Stimulated activated CD8-positive, alpha-beta memory T cell treated with anti-CD3 and anti-CD28 coated beads, Interleukin-4, amount 100 ng/mL, for 1 hour (primary cell): ENCODE data around the gene PCDHB8.
"Not testable (repeated sequence)": the region's sequence is repeated elsewhere in the genome, so short reads cannot be mapped to it uniquely, and the experiment has no call there.

Source experiments
- DNase-seq, 2 donors: peaks; one replicate each; pipeline ENCODE4 v3.0.0-alpha.2; 2020; ENCODE audit warnings: low read depth in 2 of 2, low spot score in 1 of 2

PCDHB8 gene

DNA sequence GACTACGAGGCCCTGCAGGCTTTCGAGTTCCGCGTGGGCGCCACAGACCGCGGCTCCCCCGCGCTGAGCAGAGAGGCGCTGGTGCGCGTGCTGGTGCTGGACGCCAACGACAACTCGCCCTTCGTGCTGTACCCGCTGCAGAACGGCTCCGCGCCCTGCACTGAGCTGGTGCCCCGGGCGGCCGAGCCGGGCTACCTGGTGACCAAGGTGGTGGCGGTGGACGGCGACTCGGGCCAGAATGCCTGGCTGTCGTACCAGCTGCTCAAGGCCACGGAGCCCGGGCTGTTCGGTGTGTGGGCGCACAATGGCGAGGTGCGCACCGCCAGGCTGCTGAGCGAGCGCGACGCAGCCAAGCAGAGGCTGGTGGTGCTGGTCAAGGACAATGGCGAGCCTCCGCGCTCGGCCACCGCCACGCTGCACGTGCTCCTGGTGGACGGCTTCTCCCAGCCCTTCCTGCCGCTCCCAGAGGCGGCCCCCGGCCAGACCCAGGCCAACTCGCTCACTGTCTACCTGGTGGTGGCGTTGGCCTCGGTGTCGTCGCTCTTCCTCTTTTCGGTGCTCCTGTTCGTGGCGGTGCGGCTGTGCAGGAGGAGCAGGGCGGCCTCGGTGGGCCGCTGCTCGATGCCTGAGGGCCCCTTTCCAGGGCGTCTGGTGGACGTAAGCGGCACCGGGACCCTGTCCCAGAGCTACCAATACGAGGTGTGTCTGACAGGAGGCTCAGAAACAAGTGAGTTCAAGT lies 6.7 kb downstream of the PCDHB8 start:
- not testable (repeated sequence) for DNase-seq

DNA sequence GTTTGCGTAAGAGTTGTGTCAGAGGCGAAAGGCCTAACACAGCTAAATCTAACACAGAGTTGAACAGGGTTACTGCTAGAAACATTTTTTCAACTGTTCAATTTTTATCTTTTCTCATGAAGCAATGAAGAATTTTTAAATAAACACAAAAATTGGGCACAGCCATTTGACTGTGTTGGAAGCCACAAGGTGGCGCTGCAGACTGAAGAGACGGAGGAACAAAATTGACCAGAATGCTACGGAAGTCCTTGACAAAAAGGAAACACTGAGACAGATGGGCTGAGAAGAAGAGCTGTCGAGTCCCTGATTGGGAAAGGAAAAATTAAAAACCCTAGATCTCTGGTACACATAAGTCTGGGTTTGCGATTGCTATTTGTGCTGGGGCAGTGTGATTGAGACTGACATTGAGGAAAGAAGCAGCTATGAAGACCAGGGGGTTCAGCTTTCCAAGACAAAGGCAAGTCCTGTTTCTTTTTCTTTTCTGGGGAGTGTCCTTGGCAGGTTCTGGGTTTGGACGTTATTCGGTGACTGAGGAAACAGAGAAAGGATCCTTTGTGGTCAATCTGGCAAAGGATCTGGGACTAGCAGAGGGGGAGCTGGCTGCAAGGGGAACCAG lies 9.4 kb downstream of the PCDHB8 start, which contains the start of gene PCDHB9:
Gene PCDHB9, plus strand, starts transcription at position 265 of the 616 bp plus-strand sequence. Its CDS starts 158 bp downstream, at position 423.
- no peak for DNase-seq

DNA sequence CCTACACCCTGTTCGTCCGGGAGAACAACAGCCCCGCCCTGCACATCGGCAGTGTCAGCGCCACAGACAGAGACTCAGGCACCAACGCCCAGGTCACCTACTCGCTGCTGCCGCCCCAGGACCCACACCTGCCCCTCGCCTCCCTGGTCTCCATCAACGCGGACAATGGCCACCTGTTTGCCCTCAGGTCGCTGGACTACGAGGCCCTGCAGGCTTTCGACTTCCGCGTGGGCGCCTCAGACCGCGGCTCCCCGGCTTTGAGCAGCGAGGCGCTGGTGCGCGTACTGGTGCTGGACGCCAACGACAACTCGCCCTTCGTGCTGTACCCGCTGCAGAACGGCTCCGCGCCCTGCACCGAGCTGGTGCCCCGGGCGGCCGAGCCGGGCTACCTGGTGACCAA lies 11.1 kb downstream of the PCDHB8 start:
- DNase-seq, result not testable (repeated sequence)

DNA sequence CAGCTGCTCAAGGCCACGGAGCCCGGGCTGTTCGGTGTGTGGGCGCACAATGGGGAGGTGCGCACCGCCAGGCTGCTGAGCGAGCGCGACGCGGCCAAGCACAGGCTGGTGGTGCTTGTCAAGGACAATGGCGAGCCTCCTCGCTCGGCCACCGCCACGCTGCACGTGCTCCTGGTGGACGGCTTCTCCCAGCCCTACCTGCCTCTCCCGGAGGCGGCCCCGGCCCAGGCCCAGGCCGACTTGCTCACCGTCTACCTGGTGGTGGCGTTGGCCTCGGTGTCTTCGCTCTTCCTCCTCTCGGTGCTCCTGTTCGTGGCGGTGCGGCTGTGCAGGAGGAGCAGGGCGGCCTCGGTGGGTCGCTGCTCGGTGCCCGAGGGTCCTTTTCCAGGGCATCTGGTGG lies 11.5 kb downstream of the PCDHB8 start:
- not testable (repeated sequence) for DNase-seq

DNA sequence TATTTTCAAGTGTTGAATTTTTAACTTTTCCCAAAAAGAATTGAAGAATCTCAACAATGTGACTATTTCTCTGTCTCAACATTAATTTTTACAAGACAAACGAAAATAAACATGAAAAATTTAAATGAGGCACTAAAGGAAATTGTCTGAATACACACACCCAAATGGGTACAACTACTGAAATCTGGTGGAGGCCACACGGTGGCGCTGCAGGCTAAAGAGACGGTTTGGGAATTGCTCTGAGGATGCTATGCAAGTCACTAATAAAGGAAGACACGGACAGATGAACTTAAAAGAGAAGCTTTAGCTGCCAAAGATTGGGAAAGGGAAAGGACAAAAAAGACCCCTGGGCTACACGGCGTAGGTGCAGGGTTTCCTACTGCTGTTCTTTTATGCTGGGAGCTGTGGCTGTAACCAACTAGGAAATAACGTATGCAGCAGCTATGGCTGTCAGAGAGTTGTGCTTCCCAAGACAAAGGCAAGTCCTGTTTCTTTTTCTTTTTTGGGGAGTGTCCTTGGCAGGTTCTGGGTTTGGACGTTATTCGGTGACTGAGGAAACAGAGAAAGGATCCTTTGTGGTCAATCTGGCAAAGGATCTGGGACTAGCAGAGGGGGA lies 14.6 kb downstream of the PCDHB8 start, which contains the start of gene PCDHB10:
Gene PCDHB10, plus strand, starts transcription at position 244 of the 616 bp plus-strand sequence. Its CDS starts 200 bp downstream, at position 444.
- DNase-seq, result no peak

DNA sequence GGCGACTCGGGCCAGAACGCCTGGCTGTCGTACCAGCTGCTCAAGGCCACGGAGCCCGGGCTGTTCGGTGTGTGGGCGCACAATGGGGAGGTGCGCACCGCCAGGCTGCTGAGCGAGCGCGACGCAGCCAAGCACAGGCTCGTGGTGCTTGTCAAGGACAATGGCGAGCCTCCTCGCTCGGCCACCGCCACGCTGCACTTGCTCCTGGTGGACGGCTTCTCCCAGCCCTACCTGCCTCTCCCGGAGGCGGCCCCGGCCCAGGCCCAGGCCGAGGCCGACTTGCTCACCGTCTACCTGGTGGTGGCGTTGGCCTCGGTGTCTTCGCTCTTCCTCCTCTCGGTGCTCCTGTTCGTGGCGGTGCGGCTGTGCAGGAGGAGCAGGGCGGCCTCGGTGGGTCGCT lies 16.7 kb downstream of the PCDHB8 start:
- not testable (repeated sequence) for DNase-seq

DNA sequence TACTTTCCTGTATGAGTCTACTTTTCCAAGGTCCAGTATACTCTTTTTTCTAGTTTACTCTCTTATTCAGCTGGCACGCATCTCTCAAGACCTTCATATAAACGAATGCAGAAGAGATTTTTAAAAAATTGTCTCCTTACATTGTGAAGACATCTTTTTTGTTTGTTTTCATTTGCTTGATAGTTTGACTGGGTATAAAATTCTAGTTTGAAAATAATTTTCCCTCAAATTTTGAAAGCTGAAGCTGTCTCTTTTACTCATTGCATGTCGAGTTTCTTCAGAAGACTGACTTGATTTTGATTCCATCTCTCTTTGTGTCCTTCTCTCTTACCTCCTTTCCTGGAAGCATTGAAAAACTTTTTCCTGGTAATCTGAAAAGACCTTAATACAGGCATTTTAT lies 18.8 kb downstream of the PCDHB8 start:
- no peak for DNase-seq

DNA sequence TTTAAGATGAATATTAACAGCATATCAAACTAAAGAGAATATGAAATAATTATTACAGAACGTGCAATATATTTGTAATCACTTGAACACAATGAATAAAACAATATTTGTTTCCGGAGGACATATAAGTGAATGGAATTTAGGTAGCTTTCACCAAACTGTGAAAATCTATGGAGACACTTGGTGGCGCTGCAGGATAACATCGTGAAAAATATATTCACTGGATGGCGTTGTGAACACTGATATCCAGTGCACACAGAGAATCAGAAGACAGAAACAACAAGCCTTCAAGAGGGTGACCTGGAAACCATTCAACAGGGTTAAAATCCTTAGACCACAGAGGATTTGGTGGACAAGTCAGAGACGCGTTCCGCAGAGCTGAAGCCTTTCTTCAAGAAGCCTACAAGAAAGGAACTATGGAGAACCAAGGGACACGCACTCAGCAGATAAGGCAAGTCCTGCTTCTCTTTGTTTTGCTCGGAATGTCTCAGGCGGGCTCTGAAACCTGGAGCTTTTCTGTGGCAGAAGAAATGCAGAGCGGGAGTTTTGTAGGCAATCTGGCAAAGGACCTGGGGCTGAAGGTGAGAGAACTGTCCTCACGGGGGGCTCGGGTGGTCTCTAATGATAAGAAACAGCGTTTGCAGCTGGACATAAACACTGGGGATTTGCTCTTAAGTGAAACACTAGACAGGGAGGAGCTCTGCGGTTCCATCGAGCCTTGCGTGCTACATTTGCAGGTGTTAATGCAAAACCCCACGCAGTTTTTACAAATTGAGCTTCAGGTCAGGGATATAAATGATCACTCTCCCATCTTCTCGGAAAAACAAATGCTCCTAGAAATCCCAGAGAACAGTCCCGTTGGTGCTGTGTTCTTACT lies 22.0 kb downstream of the PCDHB8 start, which contains the start of gene PCDHB11:
Gene PCDHB11, plus strand, starts transcription at position 269 of the 877 bp plus-strand sequence. Its CDS starts 148 bp downstream, at position 417.
- no peak for DNase-seq

DNA sequence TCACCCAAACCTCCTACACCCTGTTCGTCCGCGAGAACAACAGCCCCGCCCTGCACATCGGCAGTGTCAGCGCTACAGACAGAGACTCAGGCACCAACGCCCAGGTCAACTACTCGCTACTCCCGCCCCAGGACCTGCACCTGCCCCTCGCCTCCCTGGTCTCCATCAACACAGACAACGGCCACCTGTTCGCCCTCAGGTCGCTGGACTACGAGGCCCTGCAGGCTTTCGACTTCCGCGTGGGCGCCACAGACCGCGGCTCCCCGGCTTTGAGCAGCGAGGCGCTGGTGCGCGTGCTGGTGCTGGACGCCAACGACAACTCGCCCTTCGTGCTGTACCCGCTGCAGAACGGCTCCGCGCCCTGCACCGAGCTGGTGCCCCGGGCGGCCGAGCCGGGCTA lies 23.5 kb downstream of the PCDHB8 start:
- DNase-seq, result not testable (repeated sequence)

DNA sequence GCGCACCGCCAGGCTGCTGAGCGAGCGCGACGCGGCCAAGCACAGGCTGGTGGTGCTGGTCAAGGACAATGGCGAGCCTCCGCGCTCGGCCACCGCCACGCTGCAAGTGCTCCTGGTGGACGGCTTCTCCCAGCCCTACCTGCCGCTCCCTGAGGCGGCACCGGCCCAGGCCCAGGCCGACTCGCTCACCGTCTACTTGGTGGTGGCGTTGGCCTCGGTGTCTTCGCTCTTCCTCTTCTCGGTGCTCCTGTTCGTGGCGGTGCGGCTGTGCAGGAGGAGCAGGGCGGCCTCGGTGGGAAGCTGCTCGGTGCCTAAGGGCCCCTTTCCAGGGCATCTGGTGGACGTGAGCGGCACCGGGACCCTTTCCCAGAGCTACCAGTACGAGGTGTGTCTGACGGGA lies 24.1 kb downstream of the PCDHB8 start:
- not testable (repeated sequence) for DNase-seq

DNA sequence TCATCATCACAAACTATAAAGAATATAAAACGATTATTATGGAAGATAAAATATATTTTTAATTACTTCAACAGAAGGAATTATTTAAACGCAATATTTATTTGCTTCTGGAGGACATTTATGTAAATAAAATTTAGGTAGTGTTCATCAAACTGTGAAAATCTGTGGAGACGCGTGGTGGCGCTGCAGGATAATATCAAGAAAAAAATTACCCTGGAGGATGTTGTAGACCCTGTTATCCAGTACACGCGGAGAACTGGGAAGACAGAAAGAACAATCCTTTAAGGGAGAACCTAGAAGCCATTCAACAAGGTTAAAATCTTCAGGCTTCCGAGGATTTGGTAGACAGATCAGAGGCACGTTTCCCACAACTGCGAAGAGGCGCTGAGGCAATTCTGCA lies 30.9 kb downstream of the PCDHB8 start, which contains the start of gene PCDHB12:
Gene PCDHB12, plus strand, starts transcription at position 242 of the 400 bp plus-strand sequence. CDS start 189 bp downstream, outside the sequence.
- no peak for DNase-seq

DNA sequence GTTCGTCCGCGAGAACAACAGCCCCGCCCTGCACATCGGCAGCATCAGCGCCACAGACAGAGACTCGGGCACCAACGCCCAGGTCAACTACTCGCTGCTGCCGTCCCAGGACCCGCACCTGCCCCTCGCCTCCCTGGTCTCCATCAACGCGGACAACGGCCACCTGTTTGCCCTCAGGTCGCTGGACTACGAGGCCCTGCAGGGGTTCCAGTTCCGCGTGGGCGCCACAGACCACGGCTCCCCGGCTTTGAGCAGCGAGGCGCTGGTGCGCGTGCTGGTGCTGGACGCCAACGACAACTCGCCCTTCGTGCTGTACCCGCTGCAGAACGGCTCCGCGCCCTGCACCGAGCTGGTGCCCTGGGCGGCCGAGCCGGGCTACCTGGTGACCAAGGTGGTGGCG lies 32.7 kb downstream of the PCDHB8 start:
- DNase-seq, result not testable (repeated sequence)

DNA sequence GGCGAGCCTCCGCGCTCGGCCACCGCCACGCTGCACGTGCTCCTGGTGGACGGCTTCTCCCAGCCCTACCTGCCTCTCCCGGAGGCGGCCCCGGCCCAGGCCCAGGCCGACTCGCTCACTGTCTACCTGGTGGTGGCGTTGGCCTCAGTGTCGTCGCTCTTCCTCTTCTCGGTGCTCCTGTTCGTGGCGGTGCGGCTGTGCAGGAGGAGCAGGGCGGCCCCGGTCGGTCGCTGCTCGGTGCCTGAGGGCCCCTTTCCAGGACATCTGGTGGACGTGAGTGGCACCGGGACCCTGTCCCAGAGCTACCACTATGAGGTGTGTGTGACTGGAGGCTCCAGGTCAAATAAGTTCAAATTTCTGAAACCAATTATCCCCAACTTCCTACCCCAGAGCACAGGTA lies 33.3 kb downstream of the PCDHB8 start:
- DNase-seq, result not testable (repeated sequence)

DNA sequence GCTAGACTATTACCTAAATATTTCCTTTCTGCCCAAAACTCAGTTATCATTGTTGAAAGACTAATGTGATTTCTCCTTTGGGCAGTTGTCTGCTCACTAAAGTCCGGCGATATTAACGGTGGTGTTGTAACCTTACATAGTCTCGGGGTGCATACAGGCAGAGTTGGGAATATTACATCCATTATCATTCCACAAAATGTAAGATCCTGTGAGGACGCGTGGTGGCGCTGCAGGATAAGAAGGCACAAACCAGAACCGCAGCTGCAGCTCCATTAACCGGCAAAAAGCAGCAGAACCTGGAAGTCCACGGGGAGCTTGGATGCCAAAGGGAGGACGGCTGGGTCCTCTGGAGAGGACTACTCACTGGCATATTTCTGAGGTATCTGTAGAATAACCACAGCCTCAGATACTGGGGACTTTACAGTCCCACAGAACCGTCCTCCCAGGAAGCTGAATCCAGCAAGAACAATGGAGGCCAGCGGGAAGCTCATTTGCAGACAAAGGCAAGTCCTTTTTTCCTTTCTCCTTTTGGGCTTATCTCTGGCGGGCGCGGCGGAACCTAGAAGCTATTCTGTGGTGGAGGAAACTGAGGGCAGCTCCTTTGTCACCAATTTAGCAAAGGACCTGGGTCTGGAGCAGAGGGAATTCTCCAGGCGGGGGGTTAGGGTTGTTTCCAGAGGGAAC lies 36.2 kb downstream of the PCDHB8 start, which contains the start of gene PCDHB13:
Gene PCDHB13, plus strand, starts transcription at position 264 of the 684 bp plus-strand sequence. Its CDS starts 205 bp downstream, at position 469.
- not testable (repeated sequence) for DNase-seq

DNA sequence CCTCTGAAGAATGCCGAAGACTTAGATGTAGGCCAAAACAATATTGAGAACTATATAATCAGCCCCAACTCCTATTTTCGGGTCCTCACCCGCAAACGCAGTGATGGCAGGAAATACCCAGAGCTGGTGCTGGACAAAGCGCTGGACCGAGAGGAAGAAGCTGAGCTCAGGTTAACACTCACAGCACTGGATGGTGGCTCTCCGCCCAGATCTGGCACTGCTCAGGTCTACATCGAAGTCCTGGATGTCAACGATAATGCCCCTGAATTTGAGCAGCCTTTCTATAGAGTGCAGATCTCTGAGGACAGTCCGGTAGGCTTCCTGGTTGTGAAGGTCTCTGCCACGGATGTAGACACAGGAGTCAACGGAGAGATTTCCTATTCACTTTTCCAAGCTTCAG lies 37.0 kb downstream of the PCDHB8 start:
- not testable (repeated sequence) for DNase-seq

DNA sequence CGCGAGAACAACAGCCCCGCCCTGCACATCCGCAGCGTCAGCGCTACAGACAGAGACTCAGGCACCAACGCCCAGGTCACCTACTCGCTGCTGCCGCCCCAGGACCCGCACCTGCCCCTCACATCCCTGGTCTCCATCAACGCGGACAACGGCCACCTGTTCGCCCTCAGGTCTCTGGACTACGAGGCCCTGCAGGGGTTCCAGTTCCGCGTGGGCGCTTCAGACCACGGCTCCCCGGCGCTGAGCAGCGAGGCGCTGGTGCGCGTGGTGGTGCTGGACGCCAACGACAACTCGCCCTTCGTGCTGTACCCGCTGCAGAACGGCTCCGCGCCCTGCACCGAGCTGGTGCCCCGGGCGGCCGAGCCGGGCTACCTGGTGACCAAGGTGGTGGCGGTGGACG lies 37.9 kb downstream of the PCDHB8 start:
- not testable (repeated sequence) for DNase-seq

DNA sequence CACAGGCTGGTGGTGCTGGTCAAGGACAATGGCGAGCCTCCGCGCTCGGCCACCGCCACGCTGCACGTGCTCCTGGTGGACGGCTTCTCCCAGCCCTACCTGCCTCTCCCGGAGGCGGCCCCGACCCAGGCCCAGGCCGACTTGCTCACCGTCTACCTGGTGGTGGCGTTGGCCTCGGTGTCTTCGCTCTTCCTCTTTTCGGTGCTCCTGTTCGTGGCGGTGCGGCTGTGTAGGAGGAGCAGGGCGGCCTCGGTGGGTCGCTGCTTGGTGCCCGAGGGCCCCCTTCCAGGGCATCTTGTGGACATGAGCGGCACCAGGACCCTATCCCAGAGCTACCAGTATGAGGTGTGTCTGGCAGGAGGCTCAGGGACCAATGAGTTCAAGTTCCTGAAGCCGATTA lies 38.4 kb downstream of the PCDHB8 start:
- DNase-seq, result not testable (repeated sequence)

DNA sequence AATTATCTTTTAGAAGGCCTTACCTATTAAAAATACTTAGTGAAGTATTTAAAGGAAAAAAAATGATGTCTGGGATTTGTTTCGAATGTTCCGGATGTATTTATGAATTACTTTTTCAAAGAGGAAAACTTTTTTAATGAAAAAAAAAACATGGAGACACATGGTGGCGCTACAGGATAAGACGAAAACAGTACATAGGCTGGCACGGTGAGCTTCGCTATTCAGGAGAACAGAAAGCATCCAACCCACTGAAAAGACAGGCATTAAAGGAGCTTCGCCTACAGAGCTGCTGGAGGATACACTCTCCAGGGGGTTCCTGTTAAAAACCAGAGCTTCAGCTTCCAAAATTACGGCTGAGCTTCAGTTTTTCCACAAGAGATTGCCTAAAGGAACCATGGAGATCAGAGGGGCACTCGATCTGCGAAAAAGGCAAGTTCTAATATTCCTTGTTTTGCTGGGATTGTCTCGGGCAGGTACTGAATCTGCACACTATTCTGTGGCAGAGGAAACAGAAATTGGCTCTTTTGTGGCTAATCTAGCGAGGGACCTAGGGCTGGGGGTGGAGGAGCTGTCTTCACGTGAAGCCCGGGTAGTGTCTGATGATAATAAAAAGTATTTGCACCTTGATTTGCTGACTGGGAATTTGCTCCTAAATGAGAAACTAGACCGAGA lies 45.7 kb downstream of the PCDHB8 start, which contains the start of gene PCDHB14:
Gene PCDHB14, plus strand, starts transcription at position 232 of the 672 bp plus-strand sequence. Its CDS starts 163 bp downstream, at position 395.
- DNase-seq, result no peak

DNA sequence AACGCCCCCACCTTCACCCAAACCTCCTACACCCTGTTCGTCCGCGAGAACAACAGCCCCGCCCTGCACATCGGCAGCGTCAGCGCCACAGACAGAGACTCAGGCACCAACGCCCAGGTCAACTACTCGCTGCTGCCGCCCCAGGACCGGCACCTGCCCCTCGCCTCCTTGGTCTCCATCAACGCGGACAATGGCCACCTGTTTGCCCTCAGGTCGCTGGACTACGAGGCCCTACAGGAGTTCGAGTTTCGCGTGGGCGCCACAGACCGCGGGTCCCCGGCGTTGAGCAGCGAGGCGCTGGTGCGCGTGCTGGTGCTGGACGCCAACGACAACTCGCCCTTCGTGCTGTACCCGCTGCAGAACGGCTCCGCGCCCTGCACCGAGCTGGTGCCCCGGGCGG lies 47.3 kb downstream of the PCDHB8 start:
- DNase-seq, result not testable (repeated sequence)
